Activated CD4-positive, alpha-beta T cell treated with anti-CD3 and anti-CD28 coated beads for 24 hours (primary cell): ENCODE results near the gene ITGAX.
"Not testable (repeated sequence)": the region's sequence is repeated elsewhere in the genome, so short reads cannot be mapped to it uniquely, and the experiment has no call there.

Source experiments
- DNase-seq, 2 donors: peaks; one replicate each; pipeline ENCODE4 v3.0.0-alpha.2; 2020; ENCODE audit warnings: low read depth in 2 of 2

ITGAX gene

DNA sequence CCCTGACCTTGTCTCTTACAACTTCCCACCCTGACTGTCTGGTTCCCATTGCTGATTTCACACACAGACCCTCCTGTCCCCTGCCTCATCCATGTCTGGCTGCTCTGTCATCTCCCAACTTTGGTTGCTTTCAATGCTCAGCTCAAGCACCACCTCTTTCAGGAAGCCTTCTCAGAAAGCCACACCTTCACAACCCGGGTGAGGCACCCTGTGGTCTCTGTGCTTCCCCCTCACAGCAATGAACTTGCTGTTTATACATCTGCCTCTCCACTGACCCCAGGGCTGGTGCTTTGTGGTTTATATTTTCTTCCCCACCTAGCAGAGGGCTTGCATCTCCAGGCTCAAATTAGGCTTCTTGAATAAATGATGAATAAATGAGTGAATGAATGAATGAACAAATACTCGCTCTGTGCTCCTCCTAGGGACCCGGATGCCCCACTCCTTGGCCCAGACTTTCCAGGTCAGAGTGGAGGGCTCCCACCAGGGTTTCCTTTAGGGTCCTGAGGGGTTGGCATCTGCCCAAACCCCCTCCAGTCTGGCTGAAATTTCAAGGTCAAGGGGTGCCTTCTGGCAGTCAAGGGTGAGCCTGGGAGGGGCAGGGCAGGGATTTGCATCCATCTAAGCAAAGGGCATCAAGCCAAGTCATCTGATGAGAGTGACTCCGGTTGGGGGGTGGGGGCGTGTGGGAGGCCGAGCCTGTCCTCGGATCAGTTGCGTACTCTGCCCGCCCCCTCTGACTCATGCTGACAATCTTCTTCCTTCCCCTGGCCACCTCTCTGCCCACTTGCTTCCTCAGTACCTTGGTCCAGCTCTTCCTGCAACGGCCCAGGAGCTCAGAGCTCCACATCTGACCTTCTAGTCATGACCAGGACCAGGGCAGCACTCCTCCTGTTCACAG lies at the start of gene ITGAX:
ITGAX (plus strand) TSS at position 783 of the 898 bp plus-strand sequence; CDS start at position 862, 79 bp downstream.
- peak; percentile 25 to 56 for DNase-seq

DNA sequence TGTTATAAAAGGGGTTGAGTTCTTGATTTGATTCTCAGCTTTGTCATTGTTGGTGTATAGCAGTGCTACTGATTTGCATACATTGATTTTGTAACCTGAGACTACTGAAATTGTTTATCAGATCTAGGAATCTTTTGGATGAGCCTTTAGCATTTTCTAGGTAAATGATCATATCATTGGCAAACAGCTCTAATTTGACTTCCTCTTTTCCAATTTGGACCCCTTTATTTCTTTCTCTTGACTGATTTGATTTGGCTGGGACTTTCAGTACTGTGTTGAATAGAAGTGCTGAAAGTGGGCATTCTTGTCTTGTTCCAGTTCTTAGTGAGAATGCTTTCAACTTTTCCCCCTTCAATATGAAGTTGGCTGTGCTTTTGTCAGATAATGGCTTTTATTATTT lies 49.8 kb upstream of the ITGAX start:
- DNase-seq: no peak

DNA sequence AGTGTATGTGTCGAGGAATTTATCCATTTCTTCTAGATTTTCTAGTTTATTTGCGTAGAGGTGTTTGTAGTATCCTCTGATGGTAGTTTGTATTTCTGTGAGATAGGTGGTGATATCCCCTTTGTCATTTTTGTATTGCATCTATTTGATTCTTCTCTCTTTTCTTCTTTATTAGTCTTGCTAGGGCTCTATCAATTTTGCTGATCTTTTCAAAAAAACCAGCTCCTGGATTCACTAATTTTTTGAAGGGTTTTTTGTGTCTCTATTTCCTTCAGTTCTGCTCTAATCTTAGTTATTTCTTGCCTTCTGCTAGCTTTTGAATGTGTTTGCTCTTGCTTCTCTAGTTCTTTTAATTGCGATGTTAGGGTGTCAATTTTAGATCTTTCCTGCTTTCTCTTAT lies 46.6 kb upstream of the ITGAX start:
- DNase-seq: not testable (repeated sequence)

DNA sequence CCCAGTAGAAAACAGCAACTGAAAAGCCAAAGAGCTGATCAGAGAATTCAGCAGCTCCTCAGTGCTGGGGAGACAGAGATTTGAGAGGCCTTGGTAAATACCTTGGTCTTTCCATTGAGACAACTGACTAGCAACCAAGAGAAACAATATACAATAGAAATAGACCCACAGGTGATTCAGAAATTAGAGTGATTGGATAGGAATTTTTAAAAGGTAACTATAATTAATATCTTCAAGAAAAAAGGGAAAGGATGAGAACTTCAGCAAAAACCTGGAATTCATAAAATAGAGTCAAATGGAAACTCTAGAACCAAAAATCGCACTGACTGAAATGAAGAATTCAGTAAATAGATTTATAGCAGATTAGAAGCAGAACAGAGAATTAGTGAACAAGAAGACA lies 32.5 kb upstream of the ITGAX start:
- no peak for DNase-seq

DNA sequence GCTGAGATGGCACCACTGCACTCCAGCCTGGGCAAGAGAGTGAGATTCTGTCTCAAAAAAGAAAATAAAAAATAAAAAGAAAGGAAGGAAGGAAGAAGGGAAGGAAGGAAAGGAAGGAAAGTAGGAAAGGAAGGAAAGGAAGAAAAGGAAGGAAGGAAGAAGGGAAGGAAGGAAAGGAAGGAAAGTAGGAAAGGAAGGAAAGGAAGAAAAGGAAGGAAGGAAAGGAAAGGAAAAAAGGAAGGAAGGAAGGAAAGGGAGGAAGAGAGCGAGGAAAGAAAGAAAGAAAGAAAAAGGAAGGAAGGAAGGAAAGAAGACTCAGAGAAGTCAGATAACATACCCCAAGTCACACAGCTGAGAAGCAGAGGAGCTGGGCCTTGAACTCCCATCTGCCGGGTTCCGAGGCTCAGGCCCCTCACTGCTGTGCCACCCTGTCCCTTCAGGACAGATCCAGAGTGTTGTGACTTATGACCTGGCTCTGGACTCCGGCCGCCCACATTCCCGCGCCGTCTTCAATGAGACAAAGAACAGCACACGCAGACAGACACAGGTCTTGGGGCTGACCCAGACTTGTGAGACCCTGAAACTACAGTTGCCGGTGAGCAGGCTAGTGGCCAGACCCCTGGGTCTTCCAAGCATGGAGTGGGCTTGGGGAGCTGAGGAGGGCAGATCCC lies 30.9 kb upstream of the ITGAX start:
- no peak for DNase-seq

DNA sequence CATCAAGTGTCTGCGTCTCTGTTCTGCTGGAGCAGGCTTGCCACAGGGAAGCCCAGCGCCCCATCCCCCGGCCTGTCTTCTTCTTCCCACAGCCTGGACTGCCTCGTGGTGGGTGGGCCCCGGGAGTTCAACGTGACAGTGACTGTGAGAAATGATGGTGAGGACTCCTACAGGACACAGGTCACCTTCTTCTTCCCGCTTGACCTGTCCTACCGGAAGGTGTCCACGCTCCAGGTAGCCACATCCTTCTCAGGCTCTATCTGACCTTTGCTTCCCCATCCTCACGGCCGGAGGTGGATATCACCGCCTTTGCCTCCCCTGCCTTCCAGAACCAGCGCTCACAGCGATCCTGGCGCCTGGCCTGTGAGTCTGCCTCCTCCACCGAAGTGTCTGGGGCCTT lies 29.8 kb upstream of the ITGAX start:
- no peak for DNase-seq

DNA sequence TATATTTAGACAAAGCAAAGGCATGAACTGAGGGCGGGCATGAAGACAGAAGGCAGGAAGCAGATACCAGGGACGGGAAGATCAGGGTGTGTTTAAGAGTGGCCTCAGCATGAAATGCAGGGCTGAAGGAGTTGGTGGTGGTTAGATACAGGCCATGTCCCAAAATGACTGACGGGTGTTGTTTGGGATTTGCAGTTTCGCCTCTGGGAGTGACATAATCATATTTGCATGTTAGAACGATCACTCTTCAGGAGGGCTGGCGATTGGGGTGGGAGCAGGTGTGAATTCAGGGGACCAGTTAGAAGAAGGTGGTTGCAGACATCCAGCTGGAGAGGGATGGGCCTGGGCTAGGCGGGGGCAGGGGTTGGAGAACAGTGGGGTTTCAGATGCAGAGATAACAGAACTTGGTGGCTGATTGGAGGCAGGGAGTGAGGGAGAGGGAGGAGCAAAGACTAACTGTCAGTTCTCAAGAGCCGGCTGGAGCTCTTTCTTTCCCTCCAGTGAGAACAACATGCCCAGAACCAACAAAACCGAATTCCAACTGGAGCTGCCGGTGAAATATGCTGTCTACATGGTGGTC lies 27.2 kb upstream of the ITGAX start:
- DNase-seq: no peak

DNA sequence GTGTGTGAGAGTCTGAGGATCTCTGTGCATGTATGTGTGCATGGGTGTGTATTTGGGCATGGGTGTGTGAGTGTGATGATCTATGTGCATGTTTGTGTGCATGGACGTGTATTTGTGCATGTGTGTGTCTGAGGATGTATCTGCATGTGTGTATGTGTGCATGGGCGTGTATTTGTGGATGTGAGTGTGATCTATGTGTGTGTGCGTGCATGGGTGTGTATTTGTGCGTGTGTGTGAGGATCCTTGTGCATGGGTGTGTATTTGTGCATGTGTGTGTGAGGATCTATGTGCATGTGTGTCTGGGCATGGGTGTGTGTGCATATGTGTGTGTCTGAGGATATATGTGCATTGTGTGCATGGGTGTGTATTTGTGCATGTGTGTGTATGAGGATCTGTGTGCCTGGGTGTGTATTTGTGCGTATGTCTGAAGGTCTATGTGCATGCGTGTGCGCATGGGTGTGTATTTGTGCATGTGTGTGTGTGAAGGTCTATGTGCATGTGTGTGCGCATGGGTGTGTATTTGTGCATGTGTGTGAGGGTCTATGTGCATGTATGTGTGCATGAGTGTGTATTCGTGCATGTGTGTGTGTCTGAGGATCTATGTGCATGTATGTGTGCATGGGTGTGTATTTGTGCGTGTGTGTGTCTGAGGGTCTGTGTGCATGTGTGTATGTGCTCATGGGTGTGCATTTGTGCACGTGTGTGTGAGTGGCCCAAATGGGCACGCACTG lies 26.5 kb upstream of the ITGAX start:
- no peak for DNase-seq

DNA sequence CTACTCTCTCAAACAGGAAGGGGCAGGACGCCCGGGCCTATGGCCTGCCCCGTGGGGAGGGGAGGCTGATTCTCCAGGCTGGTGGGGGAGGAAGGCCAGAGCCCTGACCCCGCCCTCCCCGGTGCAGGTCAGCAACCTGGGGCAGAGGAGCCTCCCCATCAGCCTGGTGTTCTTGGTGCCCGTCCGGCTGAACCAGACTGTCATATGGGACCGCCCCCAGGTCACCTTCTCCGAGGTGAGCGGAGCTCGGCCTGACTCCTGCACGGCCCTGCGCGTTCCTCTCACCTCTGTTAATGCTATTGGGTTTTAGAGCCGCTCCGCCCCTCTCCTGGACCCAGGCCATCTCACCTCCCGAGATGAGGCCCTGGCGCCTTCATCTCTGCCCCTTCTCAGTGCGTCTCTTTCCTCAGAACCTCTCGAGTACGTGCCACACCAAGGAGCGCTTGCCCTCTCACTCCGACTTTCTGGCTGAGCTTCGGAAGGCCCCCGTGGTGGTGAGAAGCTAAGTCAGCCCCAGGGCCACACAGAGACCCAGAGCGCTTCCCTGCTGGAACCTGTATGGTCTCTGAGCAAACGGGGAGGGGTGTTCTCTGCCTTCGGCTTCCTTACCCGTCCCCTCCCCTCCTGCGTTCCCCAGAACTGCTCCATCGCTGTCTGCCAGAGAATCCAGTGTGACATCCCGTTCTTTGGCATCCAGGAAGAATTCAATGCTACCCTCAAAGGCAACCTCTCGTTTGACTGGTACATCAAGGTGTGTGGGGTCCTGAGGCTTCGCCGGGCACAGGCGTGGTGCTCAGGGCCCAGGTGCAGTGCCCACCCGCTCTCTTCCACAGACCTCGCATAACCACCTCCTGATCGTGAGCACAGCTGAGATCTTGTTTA lies 25.1 kb upstream of the ITGAX start:
- no peak for DNase-seq

DNA sequence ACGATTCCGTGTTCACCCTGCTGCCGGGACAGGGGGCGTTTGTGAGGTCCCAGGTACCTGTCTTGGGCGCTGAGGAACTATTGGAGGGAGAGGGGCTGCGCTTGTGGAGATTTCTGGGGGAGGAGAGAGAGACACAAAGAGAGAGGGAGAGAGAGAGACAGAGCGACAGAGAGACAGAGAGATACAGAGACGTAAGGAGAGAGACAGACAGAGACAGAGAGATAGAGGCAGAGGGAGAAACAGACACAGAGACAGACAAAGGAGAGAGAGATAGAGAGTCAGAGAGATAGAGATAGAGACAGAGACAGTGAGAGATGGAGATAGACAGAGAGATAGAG lies 24.5 kb upstream of the ITGAX start:
- no peak for DNase-seq

DNA sequence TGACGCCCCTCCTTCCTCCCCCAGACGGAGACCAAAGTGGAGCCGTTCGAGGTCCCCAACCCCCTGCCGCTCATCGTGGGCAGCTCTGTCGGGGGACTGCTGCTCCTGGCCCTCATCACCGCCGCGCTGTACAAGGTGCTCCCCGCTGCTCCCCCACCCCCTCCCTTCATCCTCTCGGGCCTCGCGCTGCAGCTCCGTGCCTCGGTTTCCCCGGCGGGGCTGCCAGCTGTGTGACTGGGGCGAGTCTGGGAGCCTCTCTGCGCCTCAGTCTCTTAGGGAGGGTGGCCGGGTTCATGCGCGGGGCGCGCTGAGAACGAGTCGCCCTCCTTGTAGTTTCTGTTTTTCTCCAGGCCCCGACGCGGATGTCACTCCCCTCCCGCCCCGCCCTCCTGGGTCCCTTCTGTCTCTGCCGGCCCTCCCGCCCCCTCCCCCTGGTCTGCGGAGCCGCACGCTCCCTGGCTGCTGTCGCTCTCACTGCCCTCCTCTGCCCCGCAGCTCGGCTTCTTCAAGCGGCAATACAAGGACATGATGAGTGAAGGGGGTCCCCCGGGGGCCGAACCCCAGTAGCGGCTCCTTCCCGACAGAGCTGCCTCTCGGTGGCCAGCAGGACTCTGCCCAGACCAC lies 23.7 kb upstream of the ITGAX start:
- DNase-seq: no peak

DNA sequence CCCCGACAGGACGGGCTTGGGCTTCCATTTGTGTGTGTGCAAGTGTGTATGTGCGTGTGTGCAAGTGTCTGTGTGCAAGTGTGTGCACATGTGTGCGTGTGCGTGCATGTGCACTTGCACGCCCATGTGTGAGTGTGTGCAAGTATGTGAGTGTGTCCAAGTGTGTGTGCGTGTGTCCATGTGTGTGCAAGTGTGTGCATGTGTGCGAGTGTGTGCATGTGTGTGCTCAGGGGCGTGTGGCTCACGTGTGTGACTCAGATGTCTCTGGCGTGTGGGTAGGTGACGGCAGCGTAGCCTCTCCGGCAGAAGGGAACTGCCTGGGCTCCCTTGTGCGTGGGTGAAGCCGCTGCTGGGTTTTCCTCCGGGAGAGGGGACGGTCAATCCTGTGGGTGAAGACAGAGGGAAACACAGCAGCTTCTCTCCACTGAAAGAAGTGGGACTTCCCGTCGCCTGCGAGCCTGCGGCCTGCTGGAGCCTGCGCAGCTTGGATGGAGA lies 23.1 kb upstream of the ITGAX start:
- DNase-seq: no peak

DNA sequence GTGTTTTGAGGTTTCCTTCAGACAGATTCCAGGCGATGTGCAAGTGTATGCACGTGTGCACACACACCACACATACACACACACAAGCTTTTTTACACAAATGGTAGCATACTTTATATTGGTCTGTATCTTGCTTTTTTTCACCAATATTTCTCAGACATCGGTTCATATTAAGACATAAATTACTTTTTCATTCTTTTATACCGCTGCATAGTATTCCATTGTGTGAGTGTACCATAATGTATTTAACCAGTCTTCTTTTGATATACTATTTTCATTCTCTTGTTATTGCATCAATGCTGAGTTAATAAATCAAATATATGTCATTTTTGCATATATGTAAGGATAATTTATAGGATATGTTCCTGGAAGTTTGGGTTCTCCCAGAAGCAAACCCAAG lies 22.4 kb upstream of the ITGAX start:
- no peak for DNase-seq

DNA sequence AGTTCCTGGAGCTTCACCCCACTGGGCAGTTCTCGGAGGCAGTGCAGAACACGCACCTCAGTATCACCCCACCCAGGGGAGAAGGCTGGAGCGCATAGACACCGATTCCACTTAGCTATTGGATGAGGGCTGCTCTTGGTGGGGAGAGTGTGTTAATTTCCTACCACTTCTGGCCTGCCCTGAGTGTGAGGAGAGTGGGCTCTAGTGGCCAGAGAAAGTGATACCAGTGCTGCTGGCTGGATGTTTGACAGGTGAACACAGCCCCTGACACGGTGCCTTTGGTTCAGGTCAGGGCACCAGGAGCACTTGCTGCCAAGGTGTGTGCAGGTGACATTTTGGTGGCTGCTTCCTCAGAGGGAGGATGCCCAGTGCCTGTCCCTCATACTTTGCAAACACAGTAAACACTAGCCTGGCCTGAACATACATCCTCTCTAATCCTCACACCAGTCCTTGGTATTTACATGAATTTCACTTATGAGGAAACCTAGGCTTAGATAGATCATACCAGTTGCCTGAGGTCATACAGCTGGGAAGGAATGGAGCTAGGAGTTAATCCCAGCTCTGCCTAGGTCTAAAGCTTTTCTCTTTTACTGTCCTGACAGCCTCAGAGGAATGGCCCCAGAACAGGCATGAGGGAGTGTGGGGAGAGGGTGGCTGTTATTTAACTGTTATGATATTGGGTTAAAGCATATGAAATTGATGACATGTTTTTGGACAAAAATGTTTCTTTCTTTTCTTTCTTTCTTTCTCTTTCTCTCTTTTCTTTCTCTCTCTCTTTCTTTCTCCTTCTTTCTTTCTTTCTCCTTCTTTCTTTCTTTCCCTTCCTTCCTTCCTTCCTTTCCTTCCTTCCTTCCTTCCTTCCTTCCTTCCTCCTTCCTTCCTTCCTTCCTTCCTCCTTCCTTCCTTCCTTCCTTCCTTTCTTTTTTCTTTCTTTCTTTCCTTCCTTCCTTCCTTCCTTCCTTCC lies 21.0 kb upstream of the ITGAX start:
- no peak for DNase-seq

DNA sequence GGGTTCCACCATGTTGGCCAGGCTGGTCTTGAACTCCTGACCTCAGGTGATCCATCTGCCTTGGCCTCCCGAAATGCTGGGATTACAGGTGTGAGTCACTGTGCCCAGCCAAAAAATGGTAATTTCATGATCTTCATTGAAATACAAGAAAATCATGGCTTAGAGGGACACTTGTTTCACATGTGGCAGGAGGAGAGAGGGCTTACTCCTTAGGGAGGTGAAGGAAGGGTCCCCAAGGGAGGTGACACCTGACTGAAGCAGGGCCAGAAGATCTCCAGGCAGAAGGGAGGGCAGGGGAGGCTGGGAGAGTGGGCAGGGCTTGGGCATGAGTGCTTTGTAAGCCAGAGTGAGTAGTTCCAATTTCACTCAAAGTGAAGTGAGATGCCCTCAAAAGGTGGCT lies 20.0 kb upstream of the ITGAX start:
- DNase-seq: no peak

DNA sequence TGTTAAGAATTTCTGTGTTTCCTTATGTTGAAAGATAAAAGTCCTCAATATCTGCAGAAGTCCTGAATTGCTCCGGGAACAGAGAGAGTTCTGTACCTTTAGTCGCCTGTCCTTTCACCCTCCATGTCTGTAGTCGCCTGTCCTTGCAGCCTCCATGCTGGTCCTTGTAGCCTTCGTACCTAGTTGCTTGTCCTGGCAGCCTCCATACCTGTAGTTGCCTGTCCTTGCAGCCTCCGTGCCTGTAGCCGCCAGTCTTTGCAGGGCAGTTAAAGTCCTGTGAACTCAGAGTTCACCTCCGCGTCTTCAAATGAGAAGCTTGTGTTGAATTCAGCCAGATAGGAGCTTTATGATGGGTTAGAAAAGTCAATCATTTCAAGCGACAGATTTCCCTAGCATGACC lies 19.5 kb upstream of the ITGAX start:
- DNase-seq: no peak

DNA sequence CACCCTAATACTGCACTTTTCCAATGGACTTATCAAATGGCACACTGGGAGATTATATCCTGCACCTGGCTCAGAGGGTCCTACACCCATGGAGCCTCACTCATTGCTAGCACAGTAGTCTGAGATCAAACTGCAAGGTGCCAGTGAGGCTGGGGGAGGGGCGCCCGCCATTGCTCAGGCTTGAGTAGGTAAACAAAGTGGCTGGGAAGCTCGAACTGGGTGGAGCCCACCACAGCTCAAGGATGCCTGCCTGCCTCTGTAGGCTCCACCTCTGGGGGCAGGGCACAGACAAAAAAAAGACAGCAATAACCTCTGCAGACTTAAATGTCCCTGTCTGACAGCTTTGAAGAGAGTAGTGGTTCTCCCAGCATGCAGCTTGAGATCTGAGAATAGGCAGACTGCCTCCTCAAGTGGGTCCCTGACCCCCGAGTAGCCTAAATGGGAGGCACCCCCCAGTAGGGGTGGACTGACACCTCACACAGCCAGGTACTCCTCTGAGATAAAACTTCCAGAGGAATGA lies 16.8 kb upstream of the ITGAX start:
- not testable (repeated sequence) for DNase-seq

DNA sequence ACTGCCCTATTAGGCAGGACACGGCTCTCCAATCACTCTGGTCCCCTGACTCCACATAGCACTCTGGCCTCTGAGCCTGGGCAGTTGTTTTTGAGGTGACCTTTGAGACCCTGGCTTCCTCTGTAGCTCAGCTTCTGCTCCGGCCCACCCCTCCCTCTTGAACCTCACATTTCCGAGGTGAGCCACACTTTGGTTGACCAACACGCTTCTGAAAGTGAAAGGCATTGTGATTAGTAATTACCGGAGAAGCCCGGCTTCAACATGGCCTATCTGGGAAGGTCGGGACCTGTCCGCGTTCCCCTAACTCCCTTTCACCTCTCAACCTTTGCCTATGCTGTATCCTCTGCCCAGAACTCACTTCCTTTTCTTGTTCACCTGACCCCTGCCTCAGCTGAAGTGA lies 10.3 kb upstream of the ITGAX start:
- no peak for DNase-seq

DNA sequence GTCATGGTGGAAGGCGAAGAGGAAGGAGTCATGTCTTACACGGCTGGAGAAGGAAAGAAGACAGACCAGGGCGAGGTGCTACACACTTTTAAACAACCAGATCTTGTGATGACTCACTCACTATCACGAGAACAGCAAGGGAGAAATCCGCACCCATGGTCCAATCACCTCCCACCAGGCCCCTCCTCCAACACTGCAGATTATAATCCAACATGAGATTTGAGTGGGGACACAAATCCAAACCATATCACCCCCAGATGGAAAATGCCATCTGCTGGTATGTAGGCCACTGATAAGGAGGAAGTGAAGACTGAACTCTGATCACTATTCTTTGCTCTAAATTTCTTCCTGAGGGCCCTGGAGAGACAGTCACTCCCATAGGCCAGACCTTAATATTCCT lies 7.5 kb upstream of the ITGAX start:
- no peak for DNase-seq
